ENCODE measurements around the gene USH2A. TPM values are rescaled to one million over a fixed set of nuclear protein-coding genes. Genes with fewer than 3 reads are reported as not detected.

USH2A gene
- total RNA-seq, 2 experiments from 2014 or later, result not detected

- H3K4me1 Mint-ChIP-seq (ENCODE audit: low read depth), result no peaks in the 10 kb centered on the region
- DNase-seq, result no peak
- ChIA-PET CTCF (no interaction called here), POLR2A (no interaction called here)
- intact Hi-C loops (cut with micrococcal nuclease), result no loop called here
- H3K9me3 Mint-ChIP-seq, result peaks cover 7% of the 10 kb centered on the region
- no peak overlapping the region for H3K27ac Mint-ChIP-seq
- H3K36me3 Mint-ChIP-seq (ENCODE audit: low read depth), result no peaks in the 10 kb centered on the region
- TF ChIP-seq, protein P1, sequence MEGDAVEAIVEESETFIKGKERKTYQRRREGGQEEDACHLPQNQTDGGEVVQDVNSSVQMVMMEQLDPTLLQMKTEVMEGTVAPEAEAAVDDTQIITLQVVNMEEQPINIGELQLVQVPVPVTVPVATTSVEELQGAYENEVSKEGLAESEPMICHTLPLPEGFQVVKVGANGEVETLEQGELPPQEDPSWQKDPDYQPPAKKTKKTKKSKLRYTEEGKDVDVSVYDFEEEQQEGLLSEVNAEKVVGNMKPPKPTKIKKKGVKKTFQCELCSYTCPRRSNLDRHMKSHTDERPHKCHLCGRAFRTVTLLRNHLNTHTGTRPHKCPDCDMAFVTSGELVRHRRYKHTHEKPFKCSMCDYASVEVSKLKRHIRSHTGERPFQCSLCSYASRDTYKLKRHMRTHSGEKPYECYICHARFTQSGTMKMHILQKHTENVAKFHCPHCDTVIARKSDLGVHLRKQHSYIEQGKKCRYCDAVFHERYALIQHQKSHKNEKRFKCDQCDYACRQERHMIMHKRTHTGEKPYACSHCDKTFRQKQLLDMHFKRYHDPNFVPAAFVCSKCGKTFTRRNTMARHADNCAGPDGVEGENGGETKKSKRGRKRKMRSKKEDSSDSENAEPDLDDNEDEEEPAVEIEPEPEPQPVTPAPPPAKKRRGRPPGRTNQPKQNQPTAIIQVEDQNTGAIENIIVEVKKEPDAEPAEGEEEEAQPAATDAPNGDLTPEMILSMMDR (IDR thresholded peaks at IDR 0.05), result no peak
- no peak overlapping the region for H3K4me3 Mint-ChIP-seq
- no peak for ATAC-seq
- H3K27me3 Mint-ChIP-seq, result no peaks in the 10 kb centered on the region
These were observed 517.6 kb downstream of the USH2A start for GRCh38 chr1:215905493-215906115.

DNA sequence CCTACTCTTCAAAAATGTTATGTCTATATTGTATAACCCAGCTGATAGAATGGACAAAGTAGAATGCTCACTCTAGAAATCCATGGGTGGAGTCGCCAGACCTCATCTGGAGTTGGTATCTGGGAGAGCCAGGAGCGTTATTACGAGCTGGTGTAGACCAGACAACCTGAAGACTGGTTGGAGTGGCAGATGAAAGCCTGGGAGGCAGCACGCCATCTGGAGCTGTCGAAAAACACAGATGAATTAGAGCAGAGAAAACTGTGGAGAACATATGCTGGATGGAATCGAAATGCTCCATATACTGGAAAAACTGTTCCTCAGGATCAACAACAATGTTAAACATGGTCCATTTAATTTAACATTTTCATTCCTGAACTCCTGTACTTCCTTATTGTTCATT, 522.6 kb downstream of the USH2A start:
- CTCF ChIA-PET, result no interaction called here
- Mint-ChIP-seq H3K4me1 (ENCODE audit: low read depth) (no peaks in the 10 kb centered on the region), H3K4me3 (no peak overlapping the region)

GRCh38 chr1:215899901-215900300, 523.3 kb downstream of the USH2A start:
- intact Hi-C loops (cut with micrococcal nuclease), result no loop called here
- Mint-ChIP-seq H3K4me3 (no peak overlapping the region), H3K36me3 (ENCODE audit: low read depth) (no peaks in the 10 kb centered on the region), H3K27ac (no peak overlapping the region), H3K9me3 (peaks cover 5% of the 10 kb centered on the region), H3K4me1 (ENCODE audit: low read depth) (no peaks in the 10 kb centered on the region), H3K27me3 (no peaks in the 10 kb centered on the region)
- POLR2A ChIA-PET, result no interaction called here
- TF ChIP-seq, protein P1 (IDR thresholded peaks at IDR 0.05), result no peak
- no peak for ATAC-seq
- no peak for DNase-seq
- CTCF ChIA-PET, result no interaction called here

More for the DNA sequence above, 522.6 kb downstream of the USH2A start:
- DNase-seq (no peak), ATAC-seq (no peak)
- Mint-ChIP-seq H3K27ac (no peak overlapping the region), H3K36me3 (ENCODE audit: low read depth) (no peaks in the 10 kb centered on the region), H3K9me3 (peaks cover 5% of the 10 kb centered on the region), H3K27me3 (no peaks in the 10 kb centered on the region)
- TF ChIP-seq, protein P1 (IDR thresholded peaks at IDR 0.05), result no peak
- intact Hi-C loops (cut with micrococcal nuclease), result no loop called here
- POLR2A ChIA-PET, result no interaction called here

- H3K4me3 Mint-ChIP-seq, result no peak overlapping the region
- no peaks in the 10 kb centered on the region for H3K4me1 Mint-ChIP-seq (ENCODE audit: low read depth)
- ATAC-seq (no peak), DNase-seq (no peak)
- no peaks in the 10 kb centered on the region for H3K27me3 Mint-ChIP-seq
- ChIA-PET CTCF (no interaction called here), POLR2A (no interaction called here)
- no peak overlapping the region for H3K27ac Mint-ChIP-seq
- H3K36me3 Mint-ChIP-seq (ENCODE audit: low read depth), result no peaks in the 10 kb centered on the region
- intact Hi-C loops (cut with micrococcal nuclease), result no loop called here
- TF ChIP-seq, protein P1 (IDR thresholded peaks at IDR 0.05), result no peak
- peaks cover under 1% of the 10 kb centered on the region for H3K9me3 Mint-ChIP-seq
These were observed 527.4 kb downstream of the USH2A start for GRCh38 chr1:215895893-215896292.

DNA sequence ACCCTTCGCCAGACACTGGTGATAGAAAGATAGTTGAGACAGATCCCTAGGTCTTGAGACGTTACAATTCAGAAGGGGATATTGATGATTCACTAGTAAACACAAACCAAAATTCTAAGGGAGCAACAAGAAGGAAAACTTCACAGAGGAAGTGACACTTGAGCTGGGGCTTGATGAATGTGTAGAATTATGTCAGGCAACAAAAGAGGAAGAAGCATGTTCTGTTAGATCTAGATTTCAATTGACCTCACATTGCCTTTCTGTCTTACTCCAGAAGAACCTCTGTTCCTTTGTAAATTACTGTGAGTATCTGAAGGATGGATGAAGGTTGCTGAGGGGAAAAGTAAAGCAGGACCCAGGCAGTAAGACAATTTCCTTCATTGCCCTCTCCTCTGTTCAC, 528.0 kb downstream of the USH2A start:
- Mint-ChIP-seq H3K27ac (no peak overlapping the region), H3K27me3 (no peaks in the 10 kb centered on the region), H3K36me3 (ENCODE audit: low read depth) (no peaks in the 10 kb centered on the region), H3K9me3 (peaks cover 1% of the 10 kb centered on the region), H3K4me1 (ENCODE audit: low read depth) (no peaks in the 10 kb centered on the region), H3K4me3 (no peak overlapping the region)
- no peak for DNase-seq
- intact Hi-C loops (cut with micrococcal nuclease), result no loop called here
- TF ChIP-seq, protein P1 (IDR thresholded peaks at IDR 0.05), result no peak
- POLR2A ChIA-PET, result no interaction called here
- ATAC-seq, result no peak
- CTCF ChIA-PET, result no interaction called here
